ENCODE results near the gene GNPAT.

Gene GNPAT

DNA sequence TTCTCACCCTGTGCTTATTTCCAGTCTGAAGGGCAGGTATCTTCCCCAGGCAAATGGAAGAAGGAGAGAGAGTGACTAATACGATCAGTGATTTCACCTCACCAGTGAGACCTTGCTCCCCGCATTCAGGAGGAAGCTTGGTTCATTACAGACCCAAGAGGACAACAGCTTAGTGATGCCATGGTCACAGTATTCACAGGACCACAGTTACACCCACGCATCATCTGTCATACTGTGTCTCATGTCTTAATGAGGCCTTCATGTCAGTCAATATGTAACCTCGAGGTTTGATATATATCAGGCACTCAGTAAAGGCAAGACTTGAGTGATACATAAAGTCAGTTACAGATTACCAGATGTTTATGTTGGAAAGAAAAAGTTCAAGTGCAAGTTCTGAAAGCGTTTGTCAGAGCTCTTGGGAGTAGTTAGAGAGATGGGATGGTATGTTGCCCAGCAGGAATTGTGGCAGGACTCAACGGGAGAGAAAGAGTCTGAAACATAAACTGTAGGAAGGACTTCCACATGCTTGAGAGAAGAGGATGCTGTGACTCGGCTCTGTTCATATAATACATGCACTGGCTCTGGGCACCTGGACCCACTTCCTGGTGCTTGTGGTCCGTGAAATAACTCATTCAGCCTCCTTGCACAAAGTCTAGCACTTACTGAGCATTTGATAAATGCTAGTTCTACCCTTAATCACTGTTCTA, 33.3 kb downstream of the GNPAT start:
- peaks cover 43 to 45% of the 10 kb centered on the region in 2 donors for H3K36me3 ChIP-seq (ENCODE audit: control insufficient read depth in 2 of 2, insufficient read depth in 2 of 2, low read length in 2 of 2)
- no peaks in the 10 kb centered on the region for H3K9me3 ChIP-seq (ENCODE audit: control insufficient read depth in 2 of 2, low read length in 2 of 2)
- H3K4me1 ChIP-seq (ENCODE audit: control insufficient read depth in 2 of 2, insufficient read depth in 2 of 2, low read length in 2 of 2), result no peaks in the 10 kb centered on the region
- no peaks in the 10 kb centered on the region for H3K27me3 ChIP-seq (ENCODE audit: control insufficient read depth in 2 of 2, insufficient read depth in 2 of 2, low read length in 2 of 2)
- no peak overlapping the region for H3K4me3 ChIP-seq (ENCODE audit: low read length in 2 of 2)
- no peak overlapping the region for H3K9ac ChIP-seq (ENCODE audit: low read depth in 1 of 2, low read length in 2 of 2)
- no peak overlapping the region for H3K27ac ChIP-seq (ENCODE audit: low read depth in 2 of 2, low read length in 2 of 2)

- H3K9ac ChIP-seq (ENCODE audit: low read depth in 1 of 2, low read length in 2 of 2), result no peak overlapping the region
- H3K9me3 ChIP-seq (ENCODE audit: control insufficient read depth in 2 of 2, low read length in 2 of 2), result no peaks in the 10 kb centered on the region
- no peak overlapping the region for H3K4me3 ChIP-seq (ENCODE audit: low read length in 2 of 2)
- no peak overlapping the region for H3K27ac ChIP-seq (ENCODE audit: low read depth in 2 of 2, low read length in 2 of 2)
- H3K4me1 ChIP-seq (ENCODE audit: control insufficient read depth in 2 of 2, insufficient read depth in 2 of 2, low read length in 2 of 2), result no peaks in the 10 kb centered on the region
- no peaks in the 10 kb centered on the region for H3K27me3 ChIP-seq (ENCODE audit: control insufficient read depth in 2 of 2, insufficient read depth in 2 of 2, low read length in 2 of 2)
- H3K36me3 ChIP-seq (ENCODE audit: control insufficient read depth in 2 of 2, insufficient read depth in 2 of 2, low read length in 2 of 2), result peaks cover 28 to 30% of the 10 kb centered on the region in 2 donors
These were observed 37.2 kb downstream of the GNPAT start for GRCh38 chr1:231278100-231278790.

DNA sequence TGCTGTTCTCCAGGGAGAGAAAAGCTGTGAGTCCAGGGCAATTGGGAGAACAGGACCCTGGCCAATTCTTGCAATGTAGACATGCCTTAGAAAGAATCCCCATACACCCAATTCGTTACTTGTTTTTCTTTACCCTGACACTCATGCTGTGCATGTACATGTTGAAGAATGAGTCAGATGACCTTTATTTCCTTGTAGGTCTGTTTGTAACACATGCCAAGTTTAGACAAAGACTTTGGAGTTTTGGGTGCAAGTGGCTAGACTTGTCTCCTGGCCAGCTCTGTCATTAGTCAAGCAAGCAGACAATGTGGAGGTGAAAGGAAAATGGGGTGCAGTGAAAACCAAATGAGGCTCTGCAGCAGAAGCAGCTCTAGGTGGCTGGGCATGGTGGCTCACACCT, 38.1 kb downstream of the GNPAT start:
- Histone ChIP-seq H3K27ac (ENCODE audit: low read depth in 2 of 2, low read length in 2 of 2) (no peak overlapping the region), H3K4me3 (ENCODE audit: low read length in 2 of 2) (no peak overlapping the region), H3K27me3 (ENCODE audit: control insufficient read depth in 2 of 2, insufficient read depth in 2 of 2, low read length in 2 of 2) (no peaks in the 10 kb centered on the region), H3K36me3 (ENCODE audit: control insufficient read depth in 2 of 2, insufficient read depth in 2 of 2, low read length in 2 of 2) (peaks cover 23 to 25% of the 10 kb centered on the region in 2 donors), H3K4me1 (ENCODE audit: control insufficient read depth in 2 of 2, insufficient read depth in 2 of 2, low read length in 2 of 2) (no peaks in the 10 kb centered on the region), H3K9me3 (ENCODE audit: control insufficient read depth in 2 of 2, low read length in 2 of 2) (no peaks in the 10 kb centered on the region), H3K9ac (ENCODE audit: low read depth in 1 of 2, low read length in 2 of 2) (no peak overlapping the region)

DNA sequence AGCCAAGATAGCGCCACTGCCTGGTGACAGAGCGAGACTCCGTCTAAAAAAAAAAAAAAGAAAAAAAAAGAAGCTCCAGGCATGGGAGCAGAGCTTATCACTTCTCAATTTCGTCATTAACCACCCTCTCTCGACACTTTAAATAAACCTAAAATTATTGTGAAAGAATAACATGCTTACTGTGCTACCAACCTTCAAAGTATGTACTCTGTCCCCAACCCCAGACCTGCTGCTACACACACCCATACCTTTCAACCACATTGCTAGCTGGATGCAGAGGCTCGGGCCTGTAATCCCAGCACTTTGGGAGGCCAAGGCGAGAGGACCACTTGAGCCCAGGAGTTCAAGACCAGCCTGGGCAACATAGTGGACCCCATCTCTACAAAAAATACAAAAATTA, 38.7 kb downstream of the GNPAT start:
- Histone ChIP-seq H3K9me3 (ENCODE audit: control insufficient read depth in 2 of 2, low read length in 2 of 2) (no peaks in the 10 kb centered on the region), H3K27ac (ENCODE audit: low read depth in 2 of 2, low read length in 2 of 2) (no peak overlapping the region), H3K4me1 (ENCODE audit: control insufficient read depth in 2 of 2, insufficient read depth in 2 of 2, low read length in 2 of 2) (no peaks in the 10 kb centered on the region), H3K27me3 (ENCODE audit: control insufficient read depth in 2 of 2, insufficient read depth in 2 of 2, low read length in 2 of 2) (no peaks in the 10 kb centered on the region), H3K36me3 (ENCODE audit: control insufficient read depth in 2 of 2, insufficient read depth in 2 of 2, low read length in 2 of 2) (peaks cover 17 to 19% of the 10 kb centered on the region in 2 donors), H3K4me3 (ENCODE audit: low read length in 2 of 2) (no peak overlapping the region), H3K9ac (ENCODE audit: low read depth in 1 of 2, low read length in 2 of 2) (no peak overlapping the region)

DNA sequence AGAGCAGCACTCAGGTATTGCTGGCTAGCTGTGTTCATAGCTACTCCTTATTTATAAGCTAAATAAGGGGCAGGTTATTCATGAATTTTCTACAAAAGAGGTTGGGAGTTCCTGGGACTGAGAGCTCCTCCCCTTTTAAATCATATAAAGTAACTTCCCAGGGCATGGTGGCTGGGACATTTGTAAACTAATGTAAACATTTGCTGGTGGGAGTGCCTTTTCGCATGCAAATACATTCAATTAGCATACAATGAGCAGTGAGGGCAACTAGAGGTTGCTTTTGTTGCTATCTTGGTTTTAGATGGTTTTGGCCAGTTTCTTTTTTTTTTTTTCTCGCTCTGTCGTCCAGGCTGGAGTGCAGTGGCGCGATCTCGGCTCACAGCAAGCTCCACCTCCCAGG, 43.4 kb downstream of the GNPAT start:
- Histone ChIP-seq H3K27ac (ENCODE audit: low read depth in 2 of 2, low read length in 2 of 2) (no peak overlapping the region), H3K36me3 (ENCODE audit: control insufficient read depth in 2 of 2, insufficient read depth in 2 of 2, low read length in 2 of 2) (no peaks in the 10 kb centered on the region), H3K9ac (ENCODE audit: low read depth in 1 of 2, low read length in 2 of 2) (no peak overlapping the region), H3K9me3 (ENCODE audit: control insufficient read depth in 2 of 2, low read length in 2 of 2) (no peaks in the 10 kb centered on the region), H3K27me3 (ENCODE audit: control insufficient read depth in 2 of 2, insufficient read depth in 2 of 2, low read length in 2 of 2) (no peaks in the 10 kb centered on the region), H3K4me1 (ENCODE audit: control insufficient read depth in 2 of 2, insufficient read depth in 2 of 2, low read length in 2 of 2) (no peaks in the 10 kb centered on the region), H3K4me3 (ENCODE audit: low read length in 2 of 2) (no peak overlapping the region)

DNA sequence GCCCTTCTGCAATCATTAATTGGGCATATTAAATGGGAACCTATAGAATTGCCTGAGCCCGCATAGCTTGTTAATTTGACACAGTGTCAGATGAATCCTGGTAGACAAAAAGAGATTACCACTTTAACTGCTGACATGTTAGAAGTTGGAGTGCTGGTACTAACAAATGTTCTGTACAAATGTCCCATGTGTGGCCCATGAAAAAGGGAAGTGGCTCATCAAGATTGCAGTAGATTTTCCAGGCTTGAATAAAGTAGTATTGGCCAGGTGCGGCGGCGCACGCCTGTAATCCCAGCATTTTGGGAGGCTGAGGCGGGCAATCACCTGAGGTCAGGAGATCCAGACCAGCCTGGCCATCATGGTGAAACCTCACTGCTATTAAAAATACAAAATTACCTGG, 45.6 kb downstream of the GNPAT start:
- Histone ChIP-seq H3K9me3 (ENCODE audit: control insufficient read depth in 2 of 2, low read length in 2 of 2) (no peaks in the 10 kb centered on the region), H3K9ac (ENCODE audit: low read depth in 1 of 2, low read length in 2 of 2) (no peak overlapping the region), H3K27ac (ENCODE audit: low read depth in 2 of 2, low read length in 2 of 2) (no peak overlapping the region), H3K27me3 (ENCODE audit: control insufficient read depth in 2 of 2, insufficient read depth in 2 of 2, low read length in 2 of 2) (no peaks in the 10 kb centered on the region), H3K4me1 (ENCODE audit: control insufficient read depth in 2 of 2, insufficient read depth in 2 of 2, low read length in 2 of 2) (no peaks in the 10 kb centered on the region), H3K4me3 (ENCODE audit: low read length in 2 of 2) (no peak overlapping the region), H3K36me3 (ENCODE audit: control insufficient read depth in 2 of 2, insufficient read depth in 2 of 2, low read length in 2 of 2) (no peaks in the 10 kb centered on the region)

- H3K27ac ChIP-seq (ENCODE audit: low read depth in 2 of 2, low read length in 2 of 2), result no peak overlapping the region
- H3K36me3 ChIP-seq (ENCODE audit: control insufficient read depth in 2 of 2, insufficient read depth in 2 of 2, low read length in 2 of 2), result no peaks in the 10 kb centered on the region
- no peak overlapping the region for H3K9ac ChIP-seq (ENCODE audit: low read depth in 1 of 2, low read length in 2 of 2)
- no peak overlapping the region for H3K4me3 ChIP-seq (ENCODE audit: low read length in 2 of 2)
- no peaks in the 10 kb centered on the region for H3K4me1 ChIP-seq (ENCODE audit: control insufficient read depth in 2 of 2, insufficient read depth in 2 of 2, low read length in 2 of 2)
- no peaks in the 10 kb centered on the region for H3K9me3 ChIP-seq (ENCODE audit: control insufficient read depth in 2 of 2, low read length in 2 of 2)
- H3K27me3 ChIP-seq (ENCODE audit: control insufficient read depth in 2 of 2, insufficient read depth in 2 of 2, low read length in 2 of 2), result no peaks in the 10 kb centered on the region
These were observed 54.9 kb downstream of the GNPAT start for GRCh38 chr1:231295938-231296337.

DNA sequence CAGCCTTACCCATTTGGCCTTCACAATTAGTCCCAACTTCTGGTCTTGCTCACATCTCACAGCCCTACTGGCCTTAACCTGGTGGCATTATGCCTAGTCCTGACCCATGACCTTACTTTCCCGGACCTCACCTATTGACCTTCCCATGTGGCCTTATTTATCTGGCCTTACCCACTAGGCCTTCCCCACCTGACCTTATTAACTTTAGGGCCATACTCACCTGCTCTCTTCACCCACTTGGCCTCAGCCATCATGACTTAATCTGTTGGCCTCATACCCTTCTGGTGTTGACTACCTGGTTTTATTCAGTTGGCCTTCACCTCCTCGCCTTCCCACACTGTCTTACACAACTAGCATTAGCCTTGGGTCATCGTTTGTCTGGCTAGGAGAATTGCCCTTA, 61.0 kb downstream of the GNPAT start:
- H3K9ac ChIP-seq (ENCODE audit: low read depth in 1 of 2, low read length in 2 of 2), result no peak overlapping the region
- H3K9me3 ChIP-seq (ENCODE audit: control insufficient read depth in 2 of 2, low read length in 2 of 2), result no peaks in the 10 kb centered on the region
- no peaks in the 10 kb centered on the region for H3K4me1 ChIP-seq (ENCODE audit: control insufficient read depth in 2 of 2, insufficient read depth in 2 of 2, low read length in 2 of 2)
- no peaks in the 10 kb centered on the region for H3K36me3 ChIP-seq (ENCODE audit: control insufficient read depth in 2 of 2, insufficient read depth in 2 of 2, low read length in 2 of 2)
- H3K4me3 ChIP-seq (ENCODE audit: low read length in 2 of 2), result no peak overlapping the region
- H3K27ac ChIP-seq (ENCODE audit: low read depth in 2 of 2, low read length in 2 of 2), result no peak overlapping the region
- H3K27me3 ChIP-seq (ENCODE audit: control insufficient read depth in 2 of 2, insufficient read depth in 2 of 2, low read length in 2 of 2), result no peaks in the 10 kb centered on the region

GRCh38 chr1:231310391-231310934, 69.5 kb downstream of the GNPAT start:
- no peaks in the 10 kb centered on the region for H3K9me3 ChIP-seq (ENCODE audit: control insufficient read depth in 2 of 2, low read length in 2 of 2)
- no peak overlapping the region for H3K27ac ChIP-seq (ENCODE audit: low read depth in 2 of 2, low read length in 2 of 2)
- no peaks in the 10 kb centered on the region for H3K4me1 ChIP-seq (ENCODE audit: control insufficient read depth in 2 of 2, insufficient read depth in 2 of 2, low read length in 2 of 2)
- H3K36me3 ChIP-seq (ENCODE audit: control insufficient read depth in 2 of 2, insufficient read depth in 2 of 2, low read length in 2 of 2), result no peaks in the 10 kb centered on the region
- no peaks in the 10 kb centered on the region for H3K27me3 ChIP-seq (ENCODE audit: control insufficient read depth in 2 of 2, insufficient read depth in 2 of 2, low read length in 2 of 2)
- H3K9ac ChIP-seq (ENCODE audit: low read depth in 1 of 2, low read length in 2 of 2), result no peak overlapping the region
- no peak overlapping the region for H3K4me3 ChIP-seq (ENCODE audit: low read length in 2 of 2)

GRCh38 chr1:231311720-231312431, 70.9 kb downstream of the GNPAT start:
- no peak overlapping the region for H3K9ac ChIP-seq (ENCODE audit: low read depth in 1 of 2, low read length in 2 of 2)
- no peaks in the 10 kb centered on the region for H3K27me3 ChIP-seq (ENCODE audit: control insufficient read depth in 2 of 2, insufficient read depth in 2 of 2, low read length in 2 of 2)
- no peaks in the 10 kb centered on the region for H3K9me3 ChIP-seq (ENCODE audit: control insufficient read depth in 2 of 2, low read length in 2 of 2)
- no peak overlapping the region for H3K4me3 ChIP-seq (ENCODE audit: low read length in 2 of 2)
- no peaks in the 10 kb centered on the region for H3K4me1 ChIP-seq (ENCODE audit: control insufficient read depth in 2 of 2, insufficient read depth in 2 of 2, low read length in 2 of 2)
- no peak overlapping the region for H3K27ac ChIP-seq (ENCODE audit: low read depth in 2 of 2, low read length in 2 of 2)
- H3K36me3 ChIP-seq (ENCODE audit: control insufficient read depth in 2 of 2, insufficient read depth in 2 of 2, low read length in 2 of 2), result no peaks in the 10 kb centered on the region
